Ammon's horn (tissue), 1 donor: ENCODE results near the gene CAVIN3.

Experiments
- DNase-seq: peaks from one replicate; pipeline ENCODE4 v3.0.0-alpha.2; 2016; ENCODE audit warnings: low spot score

CAVIN3 gene

GRCh38 chr11:6270584-6271246 lies 49.6 kb downstream of the CAVIN3 start:
- DNase-seq = no peak

- no peak for DNase-seq
Observed at GRCh38 chr11:6269994-6270393, 50.3 kb downstream of the CAVIN3 start.
